Measurements from ENCODE around the gene PUS3. TPM values are rescaled to one million over a fixed set of nuclear protein-coding genes. Genes with fewer than 3 reads are reported as not detected.
A peak's percentile ranks its signal among the peaks of the same experiment; 100 is the strongest.

The PUS3 gene, protein sequence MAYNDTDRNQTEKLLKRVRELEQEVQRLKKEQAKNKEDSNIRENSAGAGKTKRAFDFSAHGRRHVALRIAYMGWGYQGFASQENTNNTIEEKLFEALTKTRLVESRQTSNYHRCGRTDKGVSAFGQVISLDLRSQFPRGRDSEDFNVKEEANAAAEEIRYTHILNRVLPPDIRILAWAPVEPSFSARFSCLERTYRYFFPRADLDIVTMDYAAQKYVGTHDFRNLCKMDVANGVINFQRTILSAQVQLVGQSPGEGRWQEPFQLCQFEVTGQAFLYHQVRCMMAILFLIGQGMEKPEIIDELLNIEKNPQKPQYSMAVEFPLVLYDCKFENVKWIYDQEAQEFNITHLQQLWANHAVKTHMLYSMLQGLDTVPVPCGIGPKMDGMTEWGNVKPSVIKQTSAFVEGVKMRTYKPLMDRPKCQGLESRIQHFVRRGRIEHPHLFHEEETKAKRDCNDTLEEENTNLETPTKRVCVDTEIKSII
- polyA plus RNA-seq: 1 to 10 TPM; 6.8 to 7.0 TPM

DNA sequence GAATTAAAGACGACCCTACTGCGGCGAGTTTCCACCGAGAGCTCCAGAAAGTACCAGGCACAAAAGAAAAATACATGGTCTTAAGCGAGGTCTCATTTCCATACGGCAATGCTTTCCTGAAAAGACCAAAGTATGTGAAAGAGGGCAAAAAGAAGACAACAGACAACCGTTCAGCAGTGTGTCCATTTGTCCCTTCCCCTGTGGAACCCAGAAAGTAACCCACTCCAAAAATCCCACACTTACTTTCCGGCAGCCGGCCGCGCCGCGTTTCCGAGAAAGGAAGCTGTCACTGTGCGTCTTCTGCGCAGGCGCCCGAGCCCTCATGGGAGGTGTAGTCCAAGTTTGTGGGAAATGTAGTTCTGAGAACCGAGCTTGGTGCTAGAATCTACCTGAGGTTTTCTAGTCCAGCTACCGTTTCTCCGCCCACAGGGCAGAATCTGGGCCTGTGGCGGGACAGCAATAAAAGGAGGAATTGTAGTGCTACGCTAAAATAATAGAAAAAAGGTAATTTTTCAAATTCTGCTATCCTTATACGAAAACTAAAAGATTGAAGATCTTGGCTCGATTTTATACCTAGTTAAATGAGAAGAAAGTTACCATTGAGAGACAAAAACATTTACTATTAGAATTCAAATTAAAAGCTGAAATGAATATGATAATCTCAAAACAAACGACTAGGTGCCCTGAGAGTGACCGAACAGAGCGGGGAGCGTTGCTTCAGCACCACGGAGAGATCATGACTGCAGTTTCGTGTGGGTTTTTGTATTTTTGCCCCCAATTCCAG, at the start of gene PUS3:
Gene PUS3 (minus strand): TSS at position 280 of the 784 bp plus-strand sequence. CDS start 6,922 bp downstream, outside the sequence.
- WGBS, 2 donors: 2 to 3% methylated on average over 31 of the region's 31 CpGs
- no peaks in the 10 kb centered on the region for H3K36me3 ChIP-seq (ENCODE audit: control insufficient read depth in 2 of 2, insufficient read depth in 2 of 2, low read length in 1 of 2)
- peaks cover 4% of the 10 kb centered on the region in 2 donors for H3K4me1 ChIP-seq (ENCODE audit: control insufficient read depth in 2 of 2, insufficient read depth in 2 of 2, low read length in 1 of 2)
- H3K9me3 ChIP-seq (ENCODE audit: control insufficient read depth in 2 of 2, insufficient read depth in 1 of 2, low read depth in 1 of 2, low read length in 1 of 2): no peaks in the 10 kb centered on the region
- H3K27me3 ChIP-seq (ENCODE audit: control insufficient read depth in 1 of 2, insufficient read depth in 2 of 2, low read length in 2 of 2): peaks cover 0 to 3% of the 10 kb centered on the region in 2 donors
- H3K27ac ChIP-seq (ENCODE audit: low read depth in 2 of 2, low read length in 1 of 2): peak within 1 kb of the TSS; percentile 56 to 81
- H3K4me3 ChIP-seq (ENCODE audit: low read depth in 1 of 2, low read length in 2 of 2): peak within 1 kb of the TSS; percentile 72 to 87

DNA sequence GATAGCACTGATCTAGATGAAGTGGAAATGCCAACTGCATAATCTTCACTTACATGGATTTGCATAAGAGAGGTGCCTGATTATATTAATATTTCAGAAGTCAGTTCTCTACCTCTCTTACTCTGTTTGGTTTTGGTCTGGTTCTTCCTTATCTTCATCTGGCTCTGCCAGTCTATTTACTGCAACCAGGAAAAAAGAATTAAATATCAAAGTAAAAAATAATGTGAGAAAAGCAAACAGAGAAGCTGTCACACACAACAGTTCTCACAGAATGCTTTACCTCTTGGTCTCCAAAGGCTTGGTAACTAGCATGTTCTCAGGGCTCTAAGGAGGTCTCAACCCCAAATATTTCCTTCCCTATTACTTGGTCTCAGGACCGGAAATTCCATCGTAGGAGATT, 49.6 kb upstream of the PUS3 start:
- Histone ChIP-seq H3K4me1 (ENCODE audit: control insufficient read depth in 2 of 2, insufficient read depth in 2 of 2, low read length in 1 of 2) (peaks cover 13 to 26% of the 10 kb centered on the region in 2 donors), H3K36me3 (ENCODE audit: control insufficient read depth in 2 of 2, insufficient read depth in 2 of 2, low read length in 1 of 2) (no peaks in the 10 kb centered on the region), H3K27ac (ENCODE audit: low read depth in 2 of 2, low read length in 1 of 2) (peak overlapping the region in 1 of 2 donors; percentile 72), H3K9me3 (ENCODE audit: control insufficient read depth in 2 of 2, insufficient read depth in 1 of 2, low read depth in 1 of 2, low read length in 1 of 2) (no peaks in the 10 kb centered on the region), H3K27me3 (ENCODE audit: control insufficient read depth in 1 of 2, insufficient read depth in 2 of 2, low read length in 2 of 2) (no peaks in the 10 kb centered on the region), H3K4me3 (ENCODE audit: low read depth in 1 of 2, low read length in 2 of 2) (no peak overlapping the region)
- 26 to 46% methylated on average over 2 of the region's 2 CpGs for WGBS, 2 donors

DNA sequence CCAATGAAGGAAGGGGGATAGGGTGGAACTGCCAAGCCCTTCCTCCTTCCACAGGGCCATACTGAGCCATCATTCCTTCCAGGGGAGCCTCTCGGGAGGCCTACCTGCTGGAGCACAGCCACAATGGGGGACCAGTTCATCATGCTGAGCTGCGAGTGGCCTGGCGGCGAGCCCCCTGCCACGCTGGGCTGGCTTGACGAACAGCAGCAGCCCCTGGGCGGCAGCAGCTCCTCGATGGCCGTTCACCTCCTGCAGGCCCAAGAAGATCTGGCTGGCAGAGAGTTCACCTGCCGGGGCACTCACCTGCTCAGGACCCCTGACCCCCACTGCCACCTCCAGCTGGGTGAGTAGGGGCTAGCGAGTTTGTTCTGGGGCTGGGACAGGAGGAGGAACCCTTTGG, 48.7 kb upstream of the PUS3 start:
- H3K4me1 ChIP-seq (ENCODE audit: control insufficient read depth in 2 of 2, insufficient read depth in 2 of 2, low read length in 1 of 2): peaks cover 13 to 24% of the 10 kb centered on the region in 2 donors
- no peaks in the 10 kb centered on the region for H3K27me3 ChIP-seq (ENCODE audit: control insufficient read depth in 1 of 2, insufficient read depth in 2 of 2, low read length in 2 of 2)
- peak overlapping the region in 1 of 2 donors; percentile 15 for H3K27ac ChIP-seq (ENCODE audit: low read depth in 2 of 2, low read length in 1 of 2)
- WGBS, 2 donors: 63 to 68% methylated on average over 11 of the region's 11 CpGs
- H3K4me3 ChIP-seq (ENCODE audit: low read depth in 1 of 2, low read length in 2 of 2): no peak overlapping the region
- H3K36me3 ChIP-seq (ENCODE audit: control insufficient read depth in 2 of 2, insufficient read depth in 2 of 2, low read length in 1 of 2): no peaks in the 10 kb centered on the region
- no peaks in the 10 kb centered on the region for H3K9me3 ChIP-seq (ENCODE audit: control insufficient read depth in 2 of 2, insufficient read depth in 1 of 2, low read depth in 1 of 2, low read length in 1 of 2)

DNA sequence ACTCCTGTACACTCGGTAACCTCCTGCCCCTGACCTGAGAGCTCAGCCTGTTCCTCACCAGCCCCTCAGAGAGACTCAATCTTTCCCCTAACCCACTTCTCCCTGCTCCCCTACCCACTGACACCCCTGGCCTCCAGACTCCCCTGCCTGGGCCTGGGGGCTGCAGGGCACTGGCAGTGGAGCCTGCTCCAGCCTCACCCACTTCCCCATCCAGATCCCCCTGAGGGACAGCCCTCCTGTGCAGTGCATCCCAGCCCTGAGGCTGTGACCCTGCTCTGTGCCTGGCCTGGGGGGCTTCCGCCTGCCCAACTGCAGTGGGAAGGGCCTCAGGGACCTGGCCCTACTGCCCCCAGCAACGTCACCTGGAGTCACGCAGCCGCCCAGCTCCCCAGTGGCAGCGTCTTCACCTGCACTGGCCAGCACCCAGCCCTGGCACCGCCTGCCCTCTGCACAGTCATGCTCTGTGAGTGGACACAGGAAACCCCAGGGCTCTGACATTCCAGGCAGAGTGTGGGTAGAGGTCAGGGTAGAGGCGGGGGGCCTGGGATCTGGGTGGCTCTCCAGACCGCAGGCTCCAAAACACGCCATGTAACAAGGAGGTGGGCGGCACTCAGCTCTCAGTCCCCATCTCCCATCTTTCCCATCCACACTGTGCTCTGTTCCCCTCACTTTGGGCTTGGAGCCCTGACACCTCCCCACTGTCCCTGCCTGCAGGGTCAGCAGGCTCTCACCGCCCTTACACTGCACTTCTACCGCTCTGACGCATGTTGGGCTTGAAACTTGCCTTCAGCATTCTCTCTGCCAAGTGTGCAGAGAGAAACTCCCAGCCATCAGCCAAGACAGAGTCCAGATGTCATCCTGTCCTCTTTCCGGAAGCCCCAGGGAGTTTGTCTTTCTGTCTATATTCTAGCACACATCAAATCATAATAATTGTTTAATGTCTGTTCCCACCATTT, 48.0 kb upstream of the PUS3 start:
- Histone ChIP-seq H3K36me3 (ENCODE audit: control insufficient read depth in 2 of 2, insufficient read depth in 2 of 2, low read length in 1 of 2) (no peaks in the 10 kb centered on the region), H3K4me3 (ENCODE audit: low read depth in 1 of 2, low read length in 2 of 2) (no peak overlapping the region), H3K27ac (ENCODE audit: low read depth in 2 of 2, low read length in 1 of 2) (no peak overlapping the region)

DNA sequence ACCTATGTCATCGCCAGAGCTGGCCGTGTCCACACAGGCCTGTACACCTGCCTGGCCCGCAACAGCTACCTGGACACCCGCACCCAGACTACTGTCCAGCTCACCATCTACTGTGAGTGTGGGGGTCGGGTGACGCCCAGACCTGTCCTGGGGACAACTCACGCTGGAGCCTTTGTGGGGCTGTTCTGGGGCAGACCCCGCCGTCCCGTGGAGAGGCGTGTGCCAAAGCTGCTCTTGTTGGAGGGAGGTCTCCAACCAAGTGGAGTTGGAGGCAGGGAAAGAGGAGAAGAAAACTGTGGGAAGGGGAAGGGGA, 47.1 kb upstream of the PUS3 start:
- no peaks in the 10 kb centered on the region for H3K9me3 ChIP-seq (ENCODE audit: control insufficient read depth in 2 of 2, insufficient read depth in 1 of 2, low read depth in 1 of 2, low read length in 1 of 2)
- peaks cover 13 to 20% of the 10 kb centered on the region in 2 donors for H3K4me1 ChIP-seq (ENCODE audit: control insufficient read depth in 2 of 2, insufficient read depth in 2 of 2, low read length in 1 of 2)
- H3K27ac ChIP-seq (ENCODE audit: low read depth in 2 of 2, low read length in 1 of 2): no peak overlapping the region
- 93 to 95% methylated on average over 11 of the region's 11 CpGs for WGBS, 2 donors
- no peaks in the 10 kb centered on the region for H3K27me3 ChIP-seq (ENCODE audit: control insufficient read depth in 1 of 2, insufficient read depth in 2 of 2, low read length in 2 of 2)
- H3K36me3 ChIP-seq (ENCODE audit: control insufficient read depth in 2 of 2, insufficient read depth in 2 of 2, low read length in 1 of 2): no peaks in the 10 kb centered on the region
- no peak overlapping the region for H3K4me3 ChIP-seq (ENCODE audit: low read depth in 1 of 2, low read length in 2 of 2)

More for the DNA sequence above, 48.0 kb upstream of the PUS3 start:
- WGBS, 2 donors: 59 to 62% methylated on average over 15 of the region's 15 CpGs
- Histone ChIP-seq H3K27me3 (ENCODE audit: control insufficient read depth in 1 of 2, insufficient read depth in 2 of 2, low read length in 2 of 2) (no peaks in the 10 kb centered on the region), H3K4me1 (ENCODE audit: control insufficient read depth in 2 of 2, insufficient read depth in 2 of 2, low read length in 1 of 2) (peaks cover 13 to 20% of the 10 kb centered on the region in 2 donors), H3K9me3 (ENCODE audit: control insufficient read depth in 2 of 2, insufficient read depth in 1 of 2, low read depth in 1 of 2, low read length in 1 of 2) (no peaks in the 10 kb centered on the region)

DNA sequence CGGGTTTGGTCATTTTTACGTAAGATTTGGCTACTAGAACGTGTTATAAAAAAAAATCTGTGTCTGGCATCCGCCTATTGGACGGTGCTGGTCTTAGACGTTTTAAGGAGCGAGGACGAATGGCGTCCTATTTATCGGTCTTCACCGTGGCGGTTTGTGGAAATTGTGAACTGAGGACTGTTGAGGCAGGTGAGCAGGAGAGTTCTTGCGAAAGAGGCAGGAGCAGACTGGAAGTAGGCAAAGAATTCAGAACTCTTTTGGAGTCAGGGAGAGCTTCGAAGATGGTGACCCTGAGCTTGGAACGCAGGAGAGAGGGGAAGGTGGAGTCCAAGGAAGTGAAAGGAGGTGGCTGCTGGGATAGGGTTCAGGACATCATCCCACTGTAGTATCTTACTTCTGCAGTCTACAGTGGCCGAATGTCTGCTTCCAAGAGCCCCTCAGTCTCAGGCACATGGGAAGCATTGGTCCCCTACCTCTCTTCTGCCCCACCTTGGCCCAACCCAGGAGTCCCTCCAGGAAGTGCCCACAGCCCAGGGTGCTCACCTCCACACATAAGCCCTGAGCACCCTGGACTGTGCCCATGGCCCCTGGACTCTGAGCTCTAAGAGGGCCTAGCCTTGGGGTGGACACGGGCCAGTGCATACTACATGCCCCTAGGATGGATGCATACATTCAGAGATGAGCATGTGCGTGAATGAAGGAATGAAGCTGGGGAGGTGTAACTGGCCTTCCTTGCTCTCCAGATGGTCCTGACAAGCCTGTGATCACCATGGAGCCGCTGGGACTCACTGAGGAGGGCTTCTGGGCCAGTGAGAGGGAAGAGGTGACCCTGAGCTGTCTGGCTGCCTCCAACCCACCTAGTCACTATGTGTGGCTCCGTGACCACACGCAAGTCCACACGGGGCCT, 46.5 kb upstream of the PUS3 start:
- Histone ChIP-seq H3K27me3 (ENCODE audit: control insufficient read depth in 1 of 2, insufficient read depth in 2 of 2, low read length in 2 of 2) (no peaks in the 10 kb centered on the region), H3K4me1 (ENCODE audit: control insufficient read depth in 2 of 2, insufficient read depth in 2 of 2, low read length in 1 of 2) (peaks cover 13 to 20% of the 10 kb centered on the region in 2 donors), H3K9me3 (ENCODE audit: control insufficient read depth in 2 of 2, insufficient read depth in 1 of 2, low read depth in 1 of 2, low read length in 1 of 2) (no peaks in the 10 kb centered on the region), H3K36me3 (ENCODE audit: control insufficient read depth in 2 of 2, insufficient read depth in 2 of 2, low read length in 1 of 2) (no peaks in the 10 kb centered on the region), H3K27ac (ENCODE audit: low read depth in 2 of 2, low read length in 1 of 2) (no peak overlapping the region), H3K4me3 (ENCODE audit: low read depth in 1 of 2, low read length in 2 of 2) (no peak overlapping the region)
- 92 to 94% methylated on average over 22 of the region's 22 CpGs for WGBS, 2 donors

DNA sequence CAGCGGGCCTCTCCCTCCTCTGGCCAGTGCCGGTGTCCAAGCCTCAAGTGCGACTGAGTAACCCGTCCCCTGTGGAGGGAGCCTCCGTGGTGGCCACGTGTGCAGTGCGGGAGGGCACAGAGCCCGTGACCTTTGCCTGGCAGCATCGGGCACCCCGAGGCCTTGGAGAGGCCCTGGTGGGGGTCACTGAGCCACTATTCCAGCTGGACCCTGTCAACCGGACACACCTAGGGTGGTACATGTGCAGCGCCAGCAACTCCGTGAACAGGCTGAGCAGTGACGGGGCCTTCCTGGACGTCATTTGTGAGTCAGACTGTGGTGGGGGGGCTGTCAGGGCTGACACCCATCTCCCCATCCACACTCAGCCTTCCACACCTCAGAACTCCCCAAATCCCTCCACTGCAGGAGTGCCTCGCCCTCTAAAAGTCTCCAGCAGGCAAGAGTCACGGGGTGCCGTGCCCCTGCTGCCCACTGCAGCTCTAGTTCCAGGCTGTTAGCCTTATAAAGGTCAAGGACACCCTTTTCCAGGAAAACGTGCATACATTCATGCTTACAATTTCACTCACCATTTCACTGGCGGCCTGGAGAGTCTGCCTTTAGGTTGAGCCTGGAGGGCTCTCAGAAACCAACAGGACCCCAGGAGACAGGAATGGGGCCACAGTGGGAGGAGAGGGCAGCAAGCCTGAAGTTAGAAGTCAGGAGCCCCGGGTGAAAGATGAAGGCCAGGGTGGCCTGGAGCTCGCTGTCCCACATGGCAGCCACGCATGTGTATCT, 45.5 kb upstream of the PUS3 start:
- peaks cover 13 to 19% of the 10 kb centered on the region in 2 donors for H3K4me1 ChIP-seq (ENCODE audit: control insufficient read depth in 2 of 2, insufficient read depth in 2 of 2, low read length in 1 of 2)
- no peak overlapping the region for H3K27ac ChIP-seq (ENCODE audit: low read depth in 2 of 2, low read length in 1 of 2)
- H3K27me3 ChIP-seq (ENCODE audit: control insufficient read depth in 1 of 2, insufficient read depth in 2 of 2, low read length in 2 of 2): no peaks in the 10 kb centered on the region
- H3K9me3 ChIP-seq (ENCODE audit: control insufficient read depth in 2 of 2, insufficient read depth in 1 of 2, low read depth in 1 of 2, low read length in 1 of 2): no peaks in the 10 kb centered on the region
- no peak overlapping the region for H3K4me3 ChIP-seq (ENCODE audit: low read depth in 1 of 2, low read length in 2 of 2)
- H3K36me3 ChIP-seq (ENCODE audit: control insufficient read depth in 2 of 2, insufficient read depth in 2 of 2, low read length in 1 of 2): no peaks in the 10 kb centered on the region
- 82 to 88% methylated on average over 20 to 23 of the region's 23 CpGs for WGBS, 2 donors

Data from esophagus (tissue), 2 donors.